CD4-positive, alpha-beta T cell treated with Interleukin-10 for 1 hour (primary cell): ENCODE results near the gene SIM2.
"Not testable (repeated sequence)": the region's sequence is repeated elsewhere in the genome, so short reads cannot be mapped to it uniquely, and the experiment has no call there.

Source experiments
- DNase-seq: peaks from one replicate; pipeline ENCODE4 v3.0.0-alpha.2; 2020

SIM2 gene, protein sequence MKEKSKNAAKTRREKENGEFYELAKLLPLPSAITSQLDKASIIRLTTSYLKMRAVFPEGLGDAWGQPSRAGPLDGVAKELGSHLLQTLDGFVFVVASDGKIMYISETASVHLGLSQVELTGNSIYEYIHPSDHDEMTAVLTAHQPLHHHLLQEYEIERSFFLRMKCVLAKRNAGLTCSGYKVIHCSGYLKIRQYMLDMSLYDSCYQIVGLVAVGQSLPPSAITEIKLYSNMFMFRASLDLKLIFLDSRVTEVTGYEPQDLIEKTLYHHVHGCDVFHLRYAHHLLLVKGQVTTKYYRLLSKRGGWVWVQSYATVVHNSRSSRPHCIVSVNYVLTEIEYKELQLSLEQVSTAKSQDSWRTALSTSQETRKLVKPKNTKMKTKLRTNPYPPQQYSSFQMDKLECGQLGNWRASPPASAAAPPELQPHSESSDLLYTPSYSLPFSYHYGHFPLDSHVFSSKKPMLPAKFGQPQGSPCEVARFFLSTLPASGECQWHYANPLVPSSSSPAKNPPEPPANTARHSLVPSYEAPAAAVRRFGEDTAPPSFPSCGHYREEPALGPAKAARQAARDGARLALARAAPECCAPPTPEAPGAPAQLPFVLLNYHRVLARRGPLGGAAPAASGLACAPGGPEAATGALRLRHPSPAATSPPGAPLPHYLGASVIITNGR

DNA sequence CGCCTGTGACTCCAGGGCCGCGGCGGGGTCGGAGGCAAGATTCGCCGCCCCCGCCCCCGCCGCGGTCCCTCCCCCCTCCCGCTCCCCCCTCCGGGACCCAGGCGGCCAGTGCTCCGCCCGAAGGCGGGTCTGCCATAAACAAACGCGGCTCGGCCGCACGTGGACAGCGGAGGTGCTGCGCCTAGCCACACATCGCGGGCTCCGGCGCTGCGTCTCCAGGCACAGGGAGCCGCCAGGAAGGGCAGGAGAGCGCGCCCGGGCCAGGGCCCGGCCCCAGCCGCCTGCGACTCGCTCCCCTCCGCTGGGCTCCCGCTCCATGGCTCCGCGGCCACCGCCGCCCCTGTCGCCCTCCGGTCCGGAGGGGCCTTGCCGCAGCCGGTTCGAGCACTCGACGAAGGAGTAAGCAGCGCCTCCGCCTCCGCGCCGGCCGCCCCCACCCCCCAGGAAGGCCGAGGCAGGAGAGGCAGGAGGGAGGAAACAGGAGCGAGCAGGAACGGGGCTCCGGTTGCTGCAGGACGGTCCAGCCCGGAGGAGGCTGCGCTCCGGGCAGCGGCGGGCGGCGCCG is at the start of gene SIM2:
Gene SIM2, plus strand, starts transcription at position 135 of the 565 bp plus-strand sequence. CDS start 632 bp downstream, outside the sequence.
- no peak for DNase-seq

DNA sequence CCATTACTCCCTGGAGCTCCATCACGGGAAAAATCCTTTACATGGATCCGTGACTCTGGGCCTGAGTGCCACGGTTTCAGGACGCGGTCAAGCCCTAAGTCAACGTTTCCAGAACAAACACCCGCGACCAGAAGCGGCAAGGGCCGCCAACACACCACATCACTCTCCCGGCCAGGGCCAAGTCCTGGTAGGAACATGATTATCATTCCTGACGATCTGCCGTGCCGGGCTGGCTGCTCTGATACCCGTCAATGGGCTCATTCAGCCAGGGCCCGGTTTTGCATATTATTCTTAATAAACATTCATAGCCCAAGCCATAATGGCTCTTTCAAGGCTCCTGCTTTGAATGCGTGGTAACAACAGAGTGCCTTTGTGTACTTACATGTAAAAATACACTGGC is 44.6 kb upstream of the SIM2 start:
- no peak for DNase-seq

DNA sequence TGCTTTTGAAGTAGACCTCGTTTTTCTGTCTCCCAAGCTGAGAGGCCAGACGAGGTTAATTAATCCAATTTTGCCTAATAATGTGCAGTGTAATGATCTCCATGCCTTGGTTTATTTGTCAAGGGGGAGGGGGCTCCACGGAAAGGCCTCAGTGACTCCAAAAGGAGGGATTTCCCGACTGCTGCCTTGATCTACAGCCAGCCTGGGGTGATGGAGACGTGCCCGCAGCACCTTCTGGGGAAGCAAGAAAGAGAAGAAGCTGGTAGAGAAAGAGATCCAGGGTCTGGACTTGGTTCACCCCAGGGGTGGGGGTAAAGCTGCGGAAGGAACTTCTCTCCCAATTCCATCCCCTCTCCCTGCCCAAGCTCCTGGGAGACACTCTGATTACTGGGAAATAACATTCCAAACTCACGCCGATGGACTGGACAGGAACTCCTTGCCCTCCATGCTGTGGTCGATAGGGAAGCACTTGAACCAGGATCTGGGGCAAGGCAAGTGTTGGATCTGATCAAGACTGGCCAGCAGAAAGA is 44.1 kb upstream of the SIM2 start:
- no peak for DNase-seq

DNA sequence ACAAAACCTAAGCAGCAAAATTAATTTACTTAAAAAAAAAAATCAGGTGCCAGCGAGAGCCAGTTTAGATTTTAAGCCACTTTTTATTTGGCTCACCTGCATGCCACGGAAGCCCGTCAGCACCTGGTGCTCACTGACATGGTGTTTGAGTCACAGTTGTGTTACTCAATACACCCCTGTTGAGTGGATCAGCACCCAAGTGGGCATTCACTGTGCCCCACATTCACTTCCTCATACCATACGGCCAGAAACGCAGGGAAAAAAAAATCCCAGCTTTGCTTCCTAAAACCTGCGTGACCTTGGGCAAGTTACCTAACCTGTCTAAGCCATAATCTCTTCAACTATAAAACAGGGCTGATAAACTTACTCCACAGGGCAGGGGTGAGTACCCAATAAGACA is 42.8 kb upstream of the SIM2 start:
- DNase-seq, result no peak

DNA sequence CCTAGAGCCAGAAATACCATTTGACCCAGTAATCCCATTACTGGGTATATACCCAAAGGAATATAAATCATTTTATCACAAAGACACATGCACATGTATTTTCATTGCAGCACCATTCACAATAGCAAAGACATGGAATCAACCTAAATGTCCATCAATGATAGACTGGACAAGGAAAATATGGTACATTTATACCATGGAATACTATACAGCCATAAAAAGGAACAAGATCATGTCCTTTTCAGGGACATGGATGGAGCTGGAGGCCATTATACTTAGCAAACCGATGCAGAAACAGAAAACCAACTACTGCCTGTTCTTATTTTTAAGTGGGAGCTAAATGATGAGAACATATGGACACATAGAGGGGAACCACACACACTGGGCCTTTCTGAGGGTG is 41.6 kb upstream of the SIM2 start:
- not testable (repeated sequence) for DNase-seq

DNA sequence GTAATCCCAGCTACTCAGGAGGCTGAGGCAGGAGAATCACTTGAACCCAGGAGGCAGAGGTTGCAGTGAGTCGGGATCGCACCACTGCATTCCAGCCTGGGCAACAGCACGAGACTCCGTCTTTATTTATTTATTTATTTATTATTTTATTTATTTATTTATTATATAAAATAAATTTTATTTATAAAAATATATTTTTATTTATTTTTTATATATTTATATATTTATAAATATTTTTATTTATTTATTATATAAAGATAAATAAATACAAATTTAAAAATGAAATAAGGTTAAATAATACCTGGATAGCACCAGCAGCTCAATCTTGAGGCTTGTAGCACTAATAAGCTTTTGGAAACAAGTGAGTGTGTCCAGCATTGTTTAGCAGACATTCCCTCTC is 40.9 kb upstream of the SIM2 start:
- DNase-seq, result no peak

DNA sequence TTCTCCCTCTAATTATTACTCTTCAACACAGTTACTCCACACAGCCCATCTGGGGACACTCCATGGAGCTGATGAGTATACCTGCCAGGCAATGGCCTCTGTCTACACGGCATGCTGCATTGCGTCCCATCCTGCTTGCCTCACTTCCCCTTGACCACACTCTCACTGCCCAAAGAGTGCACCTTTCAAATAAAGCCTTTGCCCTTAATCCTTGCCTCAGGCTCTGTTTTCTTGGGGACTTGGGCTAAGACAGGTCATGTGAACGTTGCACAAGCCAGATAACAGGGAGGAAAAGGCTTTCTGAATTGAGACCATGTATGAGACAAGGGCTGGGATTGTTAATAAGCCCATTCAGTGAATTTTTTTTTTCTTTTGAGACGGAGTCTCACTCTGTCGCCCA is 40.0 kb upstream of the SIM2 start:
- no peak for DNase-seq

DNA sequence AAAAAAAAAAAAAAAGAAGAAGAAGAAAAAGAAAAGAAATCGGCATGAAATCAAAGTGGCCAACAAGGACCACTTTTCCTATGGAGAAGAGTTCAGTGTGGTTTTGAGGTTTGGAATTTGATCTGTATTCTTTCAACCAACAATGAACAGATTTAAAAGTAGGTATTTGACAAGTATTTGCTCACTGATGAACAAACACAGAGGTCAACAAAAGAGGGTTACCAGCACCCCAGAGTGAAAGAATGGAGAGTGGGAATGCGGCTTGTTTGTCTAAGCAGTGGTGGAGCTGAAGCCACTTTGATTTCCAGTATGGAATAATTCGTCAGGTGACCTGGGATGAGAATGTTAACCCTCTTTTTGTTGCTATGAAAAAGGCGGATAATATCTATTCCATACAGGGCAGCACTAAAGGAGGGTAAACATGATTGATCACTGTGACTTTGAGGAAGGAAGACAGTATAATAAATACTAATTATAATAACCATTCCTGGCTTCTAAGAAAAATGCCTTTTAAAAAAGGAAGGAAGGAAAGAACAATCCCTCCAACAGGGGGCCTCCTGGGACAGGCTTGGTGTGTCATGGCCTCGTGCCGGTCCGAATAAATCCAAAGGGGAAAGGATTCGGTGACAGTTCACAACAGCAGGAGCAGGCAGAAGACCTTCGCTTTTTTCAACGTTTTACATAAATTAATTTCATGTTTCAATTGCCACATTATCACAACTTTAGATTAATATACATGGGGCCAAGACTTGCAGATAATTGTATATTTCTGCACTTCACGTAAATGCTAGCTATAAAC is 37.2 kb upstream of the SIM2 start:
- DNase-seq, result no peak

DNA sequence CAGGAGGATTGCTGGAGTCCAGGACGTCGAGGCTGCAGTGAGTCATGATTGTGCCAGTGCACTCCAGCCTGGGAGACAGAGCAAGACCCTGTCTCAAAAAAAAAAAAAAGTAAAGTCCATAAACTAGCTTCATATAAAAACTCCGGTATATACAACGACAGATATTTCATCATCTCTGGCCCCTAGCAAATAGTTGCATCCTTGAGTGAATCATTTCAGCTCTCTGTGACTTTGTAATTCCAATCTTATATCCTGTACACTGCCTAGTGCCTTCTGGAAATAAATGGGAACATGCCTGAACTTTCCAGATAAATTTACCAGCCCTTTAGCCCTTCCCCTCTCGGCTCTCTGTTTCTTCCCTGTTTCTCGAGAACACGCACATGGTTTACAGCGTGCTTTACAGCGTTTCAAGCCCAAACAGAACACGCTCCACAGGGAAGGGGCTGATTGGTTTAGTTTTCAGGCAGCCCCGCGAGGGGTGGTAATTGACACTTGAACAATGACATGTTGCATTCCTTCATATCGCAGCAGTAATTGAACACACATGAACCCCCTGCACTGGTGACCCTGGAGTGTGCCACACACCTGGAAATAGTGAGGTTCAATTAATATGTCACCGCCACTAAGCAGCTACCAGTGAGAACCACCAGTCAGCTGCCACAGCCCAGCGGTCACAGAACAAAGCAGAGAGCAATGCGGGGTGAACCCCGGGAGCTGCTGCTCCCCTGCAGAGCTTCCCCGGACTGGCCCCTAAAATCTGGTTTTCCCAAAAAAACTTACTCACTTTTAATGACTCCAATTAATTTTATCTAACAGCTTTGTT is 35.7 kb upstream of the SIM2 start:
- no peak for DNase-seq

DNA sequence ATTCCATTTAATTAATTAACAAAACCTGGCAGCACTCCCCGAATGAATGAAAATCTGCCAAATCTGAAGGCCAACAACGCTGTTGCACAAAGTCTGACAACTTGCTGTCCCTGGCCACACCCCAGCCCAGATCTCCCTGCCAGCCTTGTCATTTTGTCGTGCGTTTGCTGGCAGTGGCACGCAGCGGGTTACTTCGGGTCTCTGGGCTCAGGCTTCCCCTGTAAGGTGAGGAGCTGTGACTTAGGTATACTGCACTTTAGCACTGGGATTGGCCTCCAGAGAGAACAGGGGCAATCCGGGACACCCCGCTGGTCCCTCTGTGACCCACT is 34.3 kb upstream of the SIM2 start:
- DNase-seq, result no peak

DNA sequence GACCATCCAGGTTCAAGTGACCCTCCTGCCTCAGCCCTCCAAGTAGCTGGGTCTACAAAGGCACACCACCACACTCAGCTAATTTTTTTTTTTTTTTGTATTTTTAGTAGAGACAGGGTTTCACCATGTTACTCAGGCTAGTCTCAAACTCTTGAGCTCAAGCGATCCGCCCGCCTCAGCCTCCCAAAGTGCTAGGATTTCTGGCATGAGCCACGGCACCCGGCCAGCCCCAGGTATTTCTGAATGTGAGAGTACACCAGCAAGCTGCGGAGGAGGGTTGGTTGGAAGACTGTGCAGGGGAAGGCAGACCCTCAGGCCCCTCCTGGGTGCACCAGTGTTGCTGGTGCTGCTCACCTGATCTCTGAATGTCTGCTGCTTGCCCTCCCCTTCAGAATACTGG is 33.1 kb upstream of the SIM2 start:
- no peak for DNase-seq

DNA sequence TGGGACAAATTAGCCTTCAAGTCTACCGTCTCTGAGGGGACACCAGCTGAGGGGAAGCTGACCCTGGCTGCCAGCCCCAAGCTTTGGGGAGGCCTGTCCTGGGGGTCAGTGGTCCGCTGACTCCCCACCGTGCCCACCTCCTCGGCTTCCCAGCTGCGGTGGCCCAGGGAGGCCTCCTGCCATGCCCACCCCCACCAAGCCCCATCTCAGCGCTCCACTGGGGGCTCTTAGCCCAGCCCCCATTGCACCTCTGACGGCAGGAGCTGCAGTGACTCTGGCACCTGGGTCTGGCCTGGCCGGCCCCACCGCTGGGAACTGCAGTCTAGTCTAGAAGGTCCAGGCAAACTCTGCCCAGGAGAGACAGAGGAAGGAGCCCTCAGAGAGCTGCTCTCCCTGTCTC is 30.2 kb upstream of the SIM2 start:
- DNase-seq, result no peak

DNA sequence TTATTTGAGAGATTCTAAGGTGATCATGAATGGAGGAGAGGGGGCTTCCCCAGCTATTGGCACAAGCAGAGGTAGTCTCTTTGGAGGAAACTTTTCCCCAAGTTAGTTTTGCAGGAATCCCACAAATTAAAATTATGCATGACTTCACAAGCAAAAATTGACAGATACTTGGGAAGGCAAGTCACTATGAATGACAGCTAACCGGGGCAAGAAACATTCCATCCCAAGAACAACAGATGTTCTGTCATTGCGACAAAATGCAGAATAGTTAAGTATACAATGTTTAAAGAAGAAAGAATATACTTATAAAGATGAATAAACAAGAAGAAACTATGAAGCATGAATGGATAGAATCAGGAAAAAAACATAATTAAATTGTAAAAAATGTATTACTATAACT is 27.1 kb upstream of the SIM2 start:
- DNase-seq, result no peak

DNA sequence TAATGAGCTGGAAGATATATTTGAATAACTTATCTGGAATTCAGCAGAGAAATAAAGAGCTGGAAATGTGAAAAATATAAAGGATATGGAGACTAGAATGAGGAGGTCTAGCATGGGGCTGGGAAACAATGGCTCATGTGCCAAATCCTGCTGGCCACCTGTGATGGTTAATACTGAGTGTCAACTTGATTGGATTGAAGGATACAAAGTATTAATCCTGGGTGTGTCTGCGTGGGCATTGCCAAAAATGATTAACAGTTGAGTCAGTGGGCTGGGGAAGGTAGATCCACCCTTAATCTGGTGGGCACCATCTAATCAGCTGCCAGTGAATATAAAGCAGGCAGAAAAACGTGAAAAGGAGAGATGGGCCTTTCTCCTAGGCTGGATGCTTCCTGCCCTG is 26.6 kb upstream of the SIM2 start:
- not testable (repeated sequence) for DNase-seq

DNA sequence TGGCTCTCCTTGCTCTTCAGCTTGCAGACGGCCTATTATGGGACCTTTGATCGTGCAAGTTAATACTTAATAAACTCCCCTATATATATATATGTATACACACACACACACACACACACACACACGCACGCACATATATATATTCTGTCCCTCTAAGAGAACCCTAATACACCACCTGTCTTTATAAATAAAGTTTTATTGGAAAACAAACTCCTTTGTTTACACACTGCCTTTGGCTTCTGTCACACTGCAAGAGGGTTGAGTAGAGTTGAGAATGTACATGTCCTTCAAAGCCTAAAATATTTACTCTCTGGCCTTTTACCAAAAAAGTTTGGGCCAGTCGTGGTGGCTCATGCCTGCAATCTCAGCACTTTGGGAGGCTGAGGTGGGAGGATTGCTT is 26.2 kb upstream of the SIM2 start:
- DNase-seq, result no peak

DNA sequence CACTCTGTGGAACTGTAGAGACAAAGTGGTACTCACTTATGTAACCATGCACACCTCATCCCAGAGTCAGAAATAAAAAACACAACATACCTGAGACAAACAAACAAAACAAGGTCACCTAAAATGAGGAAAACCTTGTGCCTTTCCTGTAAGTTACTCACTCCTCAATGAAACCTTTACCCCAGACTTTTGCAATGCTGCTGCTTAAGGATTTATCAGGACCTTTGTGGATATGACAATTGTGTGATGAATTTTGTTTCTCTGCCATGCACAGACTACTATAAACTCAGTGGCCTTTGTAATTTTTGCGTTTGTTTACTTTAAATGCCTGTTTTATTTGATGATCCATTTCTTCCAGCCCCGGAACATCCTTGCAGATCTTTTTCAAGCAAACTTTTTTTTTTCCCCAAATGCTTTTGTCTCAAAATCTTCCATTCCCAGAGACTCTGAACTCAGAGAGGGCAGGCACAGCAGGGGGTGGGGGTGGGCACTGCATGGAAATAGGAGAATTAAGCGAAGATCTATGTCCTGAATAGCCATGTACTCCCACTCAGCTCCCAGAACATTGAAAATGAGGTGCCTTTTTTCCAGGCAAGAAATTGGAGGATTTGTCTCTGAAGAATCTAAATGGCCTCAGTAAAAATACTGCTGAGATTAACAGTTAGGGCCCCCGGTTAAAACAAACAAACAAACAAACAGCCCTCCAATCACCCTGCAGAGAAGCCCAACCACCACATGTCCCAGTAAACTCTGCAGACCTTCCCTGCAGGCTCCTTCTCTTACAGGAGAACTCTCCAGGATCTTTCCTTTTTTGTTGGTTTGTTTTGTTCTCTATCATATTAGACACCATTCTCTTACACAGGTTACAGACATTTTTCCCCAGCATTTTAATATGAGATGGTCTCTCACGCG is 22.6 kb upstream of the SIM2 start:
- no peak for DNase-seq

DNA sequence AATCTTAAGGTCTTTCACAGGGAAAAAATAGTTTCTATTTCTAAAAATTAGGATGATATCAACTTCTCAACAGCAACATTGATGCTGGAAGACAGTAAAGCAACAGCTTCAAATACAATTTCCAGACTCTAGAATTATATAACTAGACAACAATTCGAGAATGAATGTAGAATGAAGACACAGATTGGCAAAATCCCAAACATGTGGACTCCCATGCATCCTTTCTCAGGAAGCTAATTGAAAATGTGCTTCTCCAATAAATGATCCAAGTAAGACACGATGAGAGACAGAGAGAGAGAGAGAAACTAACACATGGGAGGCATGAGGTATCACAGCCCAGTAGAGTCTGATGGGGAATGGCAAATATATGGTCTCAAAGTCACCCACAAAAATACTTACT is 21.5 kb upstream of the SIM2 start:
- no peak for DNase-seq

DNA sequence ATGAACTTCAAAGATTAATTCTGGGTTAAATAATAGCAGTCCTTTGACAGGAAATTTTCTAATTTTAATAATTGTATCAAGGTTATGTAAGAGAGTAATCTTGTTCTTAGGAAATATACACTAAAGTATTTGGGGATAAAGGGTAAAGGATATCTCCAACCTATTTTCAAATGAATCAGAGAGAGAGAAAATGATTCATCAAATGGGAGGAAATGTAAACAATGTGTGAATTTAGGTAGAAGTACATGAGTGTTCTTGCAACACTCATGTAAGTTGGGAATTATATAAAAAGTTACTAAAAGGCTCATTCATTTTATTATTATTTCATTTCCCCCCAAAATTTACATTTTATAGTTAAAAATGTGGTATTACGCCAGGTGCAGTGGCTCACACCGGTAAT is 20.4 kb upstream of the SIM2 start:
- no peak for DNase-seq

DNA sequence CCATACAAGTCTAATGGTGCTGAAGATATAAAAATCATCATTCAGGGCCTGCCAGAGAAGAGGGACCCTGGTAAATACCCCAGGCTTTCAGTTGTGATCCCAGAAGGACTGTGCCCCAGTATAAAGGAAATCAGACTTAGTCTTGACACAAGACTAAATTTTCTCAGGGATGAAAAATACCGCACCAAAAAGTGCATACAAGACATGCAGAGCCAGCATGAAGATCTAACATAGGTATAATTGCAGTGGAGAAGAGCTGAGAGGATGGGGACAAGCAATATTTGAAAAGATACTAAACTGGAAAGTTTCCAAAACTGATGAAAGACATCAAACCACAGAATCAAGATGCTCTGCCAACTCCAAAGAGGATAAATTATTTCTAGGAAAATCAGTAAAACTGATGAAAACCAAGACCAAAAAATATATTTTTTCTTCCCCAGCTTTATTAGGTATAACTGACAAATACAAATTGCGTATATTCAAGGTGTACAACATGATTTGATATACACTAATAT is 17.7 kb upstream of the SIM2 start:
- DNase-seq, result no peak

DNA sequence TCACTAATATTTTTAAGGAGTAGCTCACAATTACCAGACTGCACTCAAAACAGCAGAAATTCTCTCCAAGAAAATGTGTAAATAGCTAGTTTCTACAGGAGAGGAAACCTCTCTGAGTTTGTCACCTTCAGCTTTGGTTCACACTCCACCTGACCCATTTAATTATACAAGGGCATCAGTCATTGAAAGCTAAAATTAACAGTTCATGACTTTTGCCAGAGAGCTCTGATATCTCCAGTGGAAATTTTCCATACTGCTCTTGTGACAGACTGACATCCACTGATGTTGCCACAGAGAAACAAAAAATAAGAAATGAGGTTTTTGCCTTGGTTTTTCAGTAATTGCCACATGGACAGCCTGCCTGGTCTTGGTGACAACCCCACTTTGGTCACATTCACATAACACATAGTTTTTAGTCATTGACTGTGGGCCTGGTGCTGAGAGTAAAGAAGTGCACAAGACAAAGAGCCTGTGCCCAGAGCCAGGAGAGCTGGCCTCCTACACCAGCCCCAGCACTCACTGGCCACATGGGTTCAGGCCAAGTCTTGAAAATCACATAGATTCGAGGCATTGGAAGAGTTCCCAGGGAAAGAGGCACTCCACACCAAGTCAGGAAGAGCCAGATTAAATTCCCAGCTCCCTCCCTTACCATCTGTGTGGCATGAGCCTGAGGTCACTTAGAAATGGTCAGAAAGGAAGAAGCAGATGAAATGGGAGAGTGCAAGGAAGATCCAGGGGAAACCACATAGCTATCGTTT is 13.8 kb upstream of the SIM2 start:
- no peak for DNase-seq
